SKM-1 treated with dmso at 0.1 percent for 144 hours (cell line): Measurements from ENCODE around the gene ASCC1.
A peak's percentile ranks its signal among the peaks of the same experiment; 100 is the strongest.

Experiments used
- DNase-seq: peaks from one replicate; lab custom pipeline; 2025; ENCODE audit not compliant: unreplicated experiment; lab: John Stamatoyannopoulos, UW

The ASCC1 gene

DNA sequence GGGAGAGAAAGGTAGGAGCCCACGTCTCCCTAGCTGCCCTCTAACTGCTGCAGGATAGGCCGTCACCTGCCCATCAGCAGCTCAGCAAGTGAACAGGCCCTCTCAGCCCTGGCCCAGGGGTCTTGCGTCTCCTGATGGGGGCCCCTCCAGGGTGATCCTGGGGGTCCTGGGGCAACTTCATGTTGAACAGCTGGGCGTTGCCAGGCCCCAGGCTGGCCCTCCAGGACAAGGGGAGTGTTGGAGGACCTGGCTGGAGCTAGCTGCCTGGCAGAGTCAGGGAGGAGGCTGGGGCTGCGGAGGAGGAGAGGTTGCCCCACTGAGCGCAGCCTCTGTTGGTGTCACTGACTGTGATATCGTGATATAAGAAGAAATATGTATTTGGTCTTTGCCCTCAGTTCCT is 162.4 kb downstream of the ASCC1 start:
- DNase-seq, result no peak

- no peak for DNase-seq
These were observed 165.2 kb downstream of the ASCC1 start for GRCh38 chr10:72050873-72051272.

- DNase-seq, result no peak
These were observed 165.9 kb downstream of the ASCC1 start for GRCh38 chr10:72049969-72050781.

DNA sequence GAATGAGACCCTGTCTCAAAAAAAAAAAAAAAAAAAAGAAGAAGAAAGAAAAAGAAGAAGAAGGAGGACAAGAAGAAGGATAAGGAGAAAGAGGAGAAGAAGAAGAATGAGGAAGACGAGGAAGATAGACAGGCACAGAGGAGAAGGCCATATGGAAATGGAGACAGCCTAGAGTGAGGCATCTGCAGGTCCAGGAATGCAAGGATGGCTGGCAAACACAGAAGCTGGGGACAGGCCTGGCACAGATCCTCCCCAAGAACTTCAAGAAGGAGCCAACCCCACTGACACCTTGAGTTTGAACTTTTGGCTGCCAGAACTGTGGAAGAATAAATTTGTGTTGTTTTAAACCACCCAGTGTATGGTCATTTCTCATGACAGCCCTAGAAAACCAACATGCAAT is 166.6 kb downstream of the ASCC1 start:
- DNase-seq, result no peak

DNA sequence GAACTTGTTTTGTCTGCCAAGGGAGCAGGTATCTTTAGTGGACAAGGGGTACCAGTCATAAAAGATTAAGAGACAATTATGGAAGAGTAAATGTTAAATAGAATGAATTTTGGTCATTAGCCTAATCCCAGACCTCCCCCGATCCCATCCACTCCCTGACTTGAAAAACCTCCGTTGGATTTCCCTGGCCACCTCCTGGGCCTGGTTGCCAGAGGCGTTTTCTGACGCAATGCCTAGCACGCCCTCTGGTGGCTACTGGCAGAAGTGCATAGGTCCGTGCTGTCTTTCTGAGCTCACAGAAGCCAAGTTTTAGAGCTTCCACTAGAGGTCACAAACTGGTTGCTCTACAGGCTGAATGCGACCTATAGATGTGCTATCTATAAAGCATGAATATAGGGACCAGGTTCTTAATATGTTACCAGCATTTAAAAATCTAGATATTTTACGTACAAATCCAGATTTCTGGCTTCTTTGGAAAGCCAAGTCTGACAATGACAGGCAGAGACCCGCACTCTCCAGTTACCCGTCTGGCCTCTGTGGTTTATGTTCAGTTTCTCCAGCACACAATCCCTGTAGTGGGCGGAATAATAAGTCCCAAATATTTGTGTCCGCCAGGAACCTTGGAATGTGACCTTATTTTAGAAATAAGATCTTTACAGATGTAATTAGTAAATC is 167.5 kb downstream of the ASCC1 start:
- peak; percentile 88 for DNase-seq
